C4-2B (cell line): ENCODE measurements around the gene SYPL2.

ENCODE experiments used
- H3K27ac ChIP-seq: fragments of 450-650 bp; 2 replicates; pipeline ENCODE4 v1.5.1; 2017
- CTCF ChIP-seq: fragments of 450-650 bp; conservative IDR thresholded peaks from 2 replicates; pipeline ENCODE4 v1.5.1; 2017; ENCODE audit warnings: mild to moderate bottlenecking
- ZFX ChIP-seq: fragments of 450-650 bp; IDR thresholded peaks from 2 replicates; pipeline ENCODE4 v1.6.1; 2017

SYPL2 gene

GRCh38 chr1:109479901-109480300 lies 13.6 kb downstream of the SYPL2 start:
- H3K27ac ChIP-seq = no peak overlapping the region
- TF ChIP-seq ZFX = no peak

DNA sequence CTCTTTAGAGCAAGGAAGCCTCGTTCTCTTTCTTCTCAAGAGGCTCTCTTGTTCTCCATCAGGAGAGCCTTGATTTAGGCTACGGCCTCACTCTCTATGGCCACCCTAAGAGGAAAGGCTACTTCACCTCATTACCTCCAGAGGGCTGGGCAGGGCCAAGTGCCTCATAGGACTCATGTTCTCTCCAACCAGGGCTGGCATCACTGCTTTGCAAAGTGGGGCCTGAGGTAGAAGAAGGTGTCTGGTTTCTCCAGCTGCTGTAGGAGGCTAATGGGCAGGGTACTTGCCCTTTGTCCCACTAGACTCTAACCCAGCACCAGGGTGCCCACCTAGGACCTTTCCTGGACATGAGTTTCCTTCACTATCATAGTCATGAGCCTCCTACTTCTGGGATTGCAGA lies 15.3 kb downstream of the SYPL2 start:
- no peak overlapping the region for H3K27ac ChIP-seq
- TF ChIP-seq CTCF = no peak
- TF ChIP-seq ZFX = no peak

DNA sequence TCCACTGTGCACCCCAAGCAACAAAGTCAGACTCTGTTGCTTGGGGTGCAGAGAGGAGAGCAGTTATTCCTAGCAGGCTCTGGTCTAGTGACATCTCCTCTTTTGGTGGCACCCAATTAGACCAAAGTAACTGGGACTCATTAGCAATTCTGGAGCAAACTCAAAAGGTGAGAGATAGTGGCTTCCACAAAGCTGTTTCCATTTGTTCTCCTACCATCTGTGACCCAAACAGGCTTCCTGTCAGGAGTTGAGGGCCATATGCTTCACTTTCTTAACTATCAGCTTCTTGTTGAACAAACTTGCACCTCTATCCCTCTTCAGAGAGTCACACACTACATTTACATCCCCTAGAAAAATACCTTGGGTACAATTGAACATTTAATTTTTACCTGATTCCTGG lies 15.9 kb downstream of the SYPL2 start:
- TF ChIP-seq CTCF (no peak), ZFX (no peak)
- no peak overlapping the region for H3K27ac ChIP-seq

GRCh38 chr1:109482791-109483671 lies 16.7 kb downstream of the SYPL2 start:
- no peak overlapping the region; the same call in 1 of the 2 replicates for H3K27ac ChIP-seq
- TF ChIP-seq ZFX (no peak), CTCF (no peak)

DNA sequence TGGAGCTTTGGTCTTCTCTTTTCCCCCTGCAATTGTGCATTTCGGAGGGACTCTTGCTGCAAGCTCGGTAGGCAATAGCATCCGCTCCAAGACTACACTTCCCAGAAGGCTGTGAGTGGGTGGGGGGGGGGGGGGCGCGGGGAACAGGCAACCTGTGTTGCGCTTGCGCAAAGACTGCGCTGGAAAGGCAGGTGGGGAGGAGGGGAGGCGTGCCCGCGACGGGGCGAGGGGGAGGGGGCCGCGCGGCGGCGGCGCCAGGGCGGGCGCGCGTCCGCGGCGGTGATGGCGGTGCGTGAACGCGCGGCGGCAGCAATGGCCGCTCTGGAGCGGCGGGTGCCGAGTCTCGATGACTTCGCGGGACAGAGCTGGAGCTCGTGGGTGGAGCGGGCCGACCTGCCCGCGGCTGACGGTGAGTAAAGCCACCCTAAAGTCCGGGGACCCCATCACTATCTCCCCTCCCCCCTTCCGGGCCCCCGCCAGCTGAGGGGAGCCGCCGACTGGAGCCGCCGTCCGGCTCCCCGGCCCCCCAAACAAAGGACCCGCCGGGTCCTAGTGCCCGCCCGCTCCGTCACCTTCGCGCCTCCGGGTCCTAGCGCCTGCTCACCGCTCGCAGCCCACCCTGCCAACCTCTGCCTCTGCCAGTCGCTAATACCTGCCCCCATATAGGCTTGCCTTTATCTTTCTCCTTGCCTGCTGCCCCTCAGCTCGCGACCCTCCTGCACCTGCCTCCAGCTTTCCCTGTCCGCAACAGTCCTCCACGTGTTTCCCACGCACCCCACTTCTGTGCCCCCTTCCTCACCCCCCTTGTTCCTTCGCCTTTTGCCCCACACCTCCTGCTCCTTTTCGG lies 17.5 kb downstream of the SYPL2 start, which contains the start of gene ATXN7L2:
Gene ATXN7L2 (plus strand): TSS at position 234 of the 847 bp plus-strand sequence. CDS start 49 bp downstream, at position 283.
- TF ChIP-seq ZFX (no peak), CTCF (no peak)
- H3K27ac ChIP-seq = peak within 1 kb of the TSS; percentile 86

DNA sequence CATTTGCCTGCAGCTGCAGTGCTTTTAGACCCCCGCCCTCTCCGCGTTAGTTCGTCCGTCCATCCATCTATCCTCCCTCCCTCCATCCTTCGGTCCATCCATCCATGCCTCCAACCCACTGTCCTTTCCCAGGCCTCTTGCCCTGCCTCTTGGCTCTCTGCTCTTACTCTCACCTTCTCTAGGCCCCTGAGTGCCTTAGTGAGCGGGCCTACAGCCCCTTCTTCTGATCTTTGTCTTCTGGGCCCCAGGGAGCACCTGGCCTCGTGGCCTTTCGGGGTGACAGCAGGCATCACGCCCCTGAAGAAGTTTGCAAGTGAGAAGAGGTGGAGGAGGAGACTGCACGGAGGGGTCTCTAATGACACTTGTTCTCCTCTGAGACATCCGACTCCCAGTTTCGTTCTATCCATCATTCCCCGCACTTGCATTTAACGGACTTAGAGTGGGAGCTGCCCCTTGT lies 18.2 kb downstream of the SYPL2 start:
- H3K27ac ChIP-seq = peak overlapping the region; percentile 86
- TF ChIP-seq CTCF (no peak), ZFX (no peak)

GRCh38 chr1:109485001-109485400 lies 18.7 kb downstream of the SYPL2 start:
- TF ChIP-seq ZFX = no peak
- TF ChIP-seq CTCF = no peak
- no peak overlapping the region; the same call in 1 of the 2 replicates for H3K27ac ChIP-seq
